ENCODE measurements around the gene NTSR2. TPM values are rescaled to one million over a fixed set of nuclear protein-coding genes. Genes with fewer than 3 reads are reported as not detected.

Gene NTSR2
- total RNA-seq, 1 experiment from 2014 or later: not detected

DNA sequence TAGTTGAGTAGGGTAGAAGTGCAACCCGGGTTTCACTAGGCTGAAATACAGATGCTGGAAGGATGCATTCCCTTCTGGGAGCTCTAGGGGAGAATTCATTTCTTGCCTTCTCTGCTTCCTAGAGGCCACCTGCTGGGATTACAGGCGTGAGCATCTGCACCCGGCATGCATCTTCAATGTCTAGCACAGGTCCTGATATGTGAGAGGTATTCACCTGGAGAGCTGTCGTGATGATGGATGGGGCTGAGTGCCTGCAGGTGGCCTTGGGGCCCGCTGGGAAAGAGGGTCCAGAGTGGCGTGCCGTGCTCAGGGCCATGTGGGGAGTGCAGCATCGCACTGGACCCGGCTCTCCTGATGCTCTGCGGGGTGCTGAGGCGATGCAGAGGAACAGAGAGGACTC, 6.6 kb upstream of the NTSR2 start:
- Mint-ChIP-seq H3K9me3 (no peaks in the 10 kb centered on the region), H3K36me3 (no peaks in the 10 kb centered on the region), H3K4me1 (peaks cover 41% of the 10 kb centered on the region), H3K27ac (no peak overlapping the region), H3K4me3 (no peak overlapping the region), H3K27me3 (ENCODE audit: low read depth) (no peaks in the 10 kb centered on the region)
- TF ChIP-seq, protein P1, sequence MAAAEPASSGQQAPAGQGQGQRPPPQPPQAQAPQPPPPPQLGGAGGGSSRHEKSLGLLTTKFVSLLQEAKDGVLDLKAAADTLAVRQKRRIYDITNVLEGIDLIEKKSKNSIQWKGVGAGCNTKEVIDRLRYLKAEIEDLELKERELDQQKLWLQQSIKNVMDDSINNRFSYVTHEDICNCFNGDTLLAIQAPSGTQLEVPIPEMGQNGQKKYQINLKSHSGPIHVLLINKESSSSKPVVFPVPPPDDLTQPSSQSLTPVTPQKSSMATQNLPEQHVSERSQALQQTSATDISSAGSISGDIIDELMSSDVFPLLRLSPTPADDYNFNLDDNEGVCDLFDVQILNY (CRISPR knock-in tag; IDR thresholded peaks at IDR 0.05): no peak
- no peak for TF ChIP-seq TP53 (CRISPR knock-in tag; IDR thresholded peaks at IDR 0.05)
- no peak for TF ChIP-seq GTF2I (CRISPR knock-in tag; conservative IDR thresholded peaks at IDR 0.05)
- no peak for TF ChIP-seq MAX (CRISPR knock-in tag; IDR thresholded peaks at IDR 0.05)
- no peak for TF ChIP-seq RORB (CRISPR knock-in tag; IDR thresholded peaks at IDR 0.05)
- TF ChIP-seq ZNF423 (CRISPR knock-in tag; IDR thresholded peaks at IDR 0.05): no peak
- no peak for TF ChIP-seq KAT7 (CRISPR knock-in tag; IDR thresholded peaks at IDR 0.05; ENCODE audit: borderline replicate concordance)
- TF ChIP-seq ATF1 (CRISPR knock-in tag; IDR thresholded peaks at IDR 0.05): no peak
- TF ChIP-seq OVOL2 (CRISPR knock-in tag; IDR thresholded peaks at IDR 0.05; ENCODE audit: borderline replicate concordance): no peak
- no peak for TF ChIP-seq GRHL2 (CRISPR knock-in tag; IDR thresholded peaks at IDR 0.05; ENCODE audit: insufficient replicate concordance, severe bottlenecking)
- no peak for TF ChIP-seq SP1 (CRISPR knock-in tag; conservative IDR thresholded peaks at IDR 0.05)
- no peak for TF ChIP-seq ATF2 (CRISPR knock-in tag; IDR thresholded peaks at IDR 0.05; ENCODE audit: borderline replicate concordance, low read depth)
- no peak for TF ChIP-seq ZNF138 (CRISPR knock-in tag; conservative IDR thresholded peaks at IDR 0.05)
- TF ChIP-seq ZNF396 (CRISPR knock-in tag; IDR thresholded peaks at IDR 0.05; ENCODE audit: borderline replicate concordance): no peak
- no peak for TF ChIP-seq ZNF425 (CRISPR knock-in tag; conservative IDR thresholded peaks at IDR 0.05)
- TF ChIP-seq ZNF263 (CRISPR knock-in tag; IDR thresholded peaks at IDR 0.05; ENCODE audit: low read depth): no peak
- ATAC-seq (no peak), DNase-seq (ENCODE audit: low spot score) (no peak)
- POLR2A ChIA-PET: no interaction called here
- CTCF ChIA-PET: interaction anchor here (0.7 to 3.5 kb wide), 6 partner anchors 11 to 68 kb away, joined by 3 to 27 read pairs (median 5); no protein-coding TSS in a partner anchor

- no peaks in the 10 kb centered on the region for H3K9me3 Mint-ChIP-seq
- no peak overlapping the region for H3K27ac Mint-ChIP-seq
- POLR2A ChIA-PET: no interaction called here
- TF ChIP-seq PRDM15 (CRISPR knock-in tag; IDR thresholded peaks at IDR 0.05): no peak
- TF ChIP-seq KAT7 (CRISPR knock-in tag; IDR thresholded peaks at IDR 0.05; ENCODE audit: borderline replicate concordance): no peak
- TF ChIP-seq IRF2 (CRISPR knock-in tag; IDR thresholded peaks at IDR 0.05; ENCODE audit: borderline replicate concordance, low read depth): no peak
- no peak for TF ChIP-seq ARID4B (CRISPR knock-in tag; IDR thresholded peaks at IDR 0.05; ENCODE audit: borderline replicate concordance)
- ATAC-seq: no peak
- CTCF ChIA-PET: no interaction called here
- H3K36me3 Mint-ChIP-seq: no peaks in the 10 kb centered on the region
- peaks cover 6% of the 10 kb centered on the region for H3K27me3 Mint-ChIP-seq (ENCODE audit: low read depth)
- DNase-seq (ENCODE audit: low spot score): no peak
- H3K4me3 Mint-ChIP-seq: no peak overlapping the region
- H3K4me1 Mint-ChIP-seq: peaks cover 34% of the 10 kb centered on the region
Measured at GRCh38 chr2:11675423-11676112, 5.6 kb upstream of the NTSR2 start.

Data from WTC11 (cell line).